GM12878 (cell line): ENCODE results near the gene PDGFC. TPM values are rescaled to one million over a fixed set of nuclear protein-coding genes. Genes with fewer than 3 reads are reported as not detected.

Experiments
- ATAC-seq: fragments of 200-7000 bp; cut with Tn5 transposase; 3 replicates; pipeline ENCODE4 v1.9.1; 2020; ENCODE audit warnings: mild to moderate bottlenecking, moderate library complexity
- Bru-seq: library from RNA; stranded (reverse); fragments of 400-500 nt; gene quantifications from one replicate; lab custom pipeline; 2021; lab: Mats Ljungman, UMichigan
- BruChase-seq, 2 experiments: library from RNA; stranded (reverse); fragments of 400-500 nt; gene quantifications; one replicate each; lab custom pipeline; 2021; lab: Mats Ljungman, UMichigan
- BruUV-seq: library from RNA; stranded (reverse); fragments of 400-500 nt; replicated peaks from 2 replicates; lab custom pipeline; 2021; lab: Mats Ljungman, UMichigan
- CTCF ChIA-PET: fragments of 300-600 bp; sonication (Branson Sonifier 250); formaldehyde crosslinking; extraction: SDS; loops from one replicate; lab custom pipeline; 2021; ENCODE audit warnings: inconsistent platforms; lab: Yijun Ruan, JAX
- POLR2A ChIA-PET: fragments of 350-600 bp; formaldehyde crosslinking; extraction: SDS; loops from one replicate; lab custom pipeline; 2021; ENCODE audit warnings: inconsistent platforms; lab: Charles Lee
- RAD21 ChIA-PET: fragments of 300-600 bp; sonication (Branson Sonifier 250); formaldehyde crosslinking; loops from one replicate; lab custom pipeline; 2023; ENCODE audit warnings: antibody characterized with exemption; ENCODE audit not compliant: unreplicated experiment; lab: Charles Lee
- SMC1A ChIA-PET: fragments of 300-600 bp; sonication (Branson Sonifier 250); formaldehyde crosslinking; loops from one replicate; lab custom pipeline; 2023; ENCODE audit not compliant: unreplicated experiment, uncharacterized antibody; lab: Charles Lee
- DNase-seq: peaks from one replicate; pipeline ENCODE4 v3.0.0-alpha.2; 2011; ENCODE audit warnings: low read depth, low spot score
- FAIRE-seq: peaks from 3 replicates; lab custom pipeline; 2011; peaks lifted over from hg19 to GRCh38; lab: Jason Lieb, UNC
- H2AFZ ChIP-seq: 2 replicates; pipeline ENCODE4 v1.6.0; 2011; ENCODE audit warnings: low read depth, low read length, control low read depth; ENCODE audit not compliant: control insufficient read depth
- H3K27ac ChIP-seq: 2 replicates; pipeline ENCODE4 v1.5.1; 2011; ENCODE audit warnings: control low read depth; ENCODE audit not compliant: control insufficient read depth, insufficient read depth
- H3K27me3 ChIP-seq, 2 experiments: replicated peaks in 1 of 2; 2 replicates each; pipeline versions ENCODE4 v1.6.0 to v1.6.1; 2011; ENCODE audit warnings: low read length in 1 of 2; ENCODE audit not compliant: control insufficient read depth in 2 of 2, insufficient read depth in 2 of 2
- H3K36me3 ChIP-seq, 2 experiments: 2 replicates each; pipeline ENCODE4 v1.5.1; 2011; ENCODE audit warnings: low read length in 1 of 2; ENCODE audit not compliant: control insufficient read depth in 2 of 2, insufficient read depth in 2 of 2
- H3K4me1 ChIP-seq: 2 replicates; pipeline ENCODE4 v1.6.1; 2011; ENCODE audit warnings: mild to moderate bottlenecking, low read length, moderate library complexity, mixed read lengths; ENCODE audit not compliant: control insufficient read depth, insufficient read depth
- H3K4me2 ChIP-seq: 2 replicates; pipeline ENCODE4 v1.6.0; 2011; ENCODE audit warnings: control low read depth; ENCODE audit not compliant: control insufficient read depth, insufficient read depth
- H3K4me3 ChIP-seq: fragments of 200-600 bp; sonication (generic); 2 replicates; pipeline ENCODE4 v1.5.1; 2016
- H3K79me2 ChIP-seq: 2 replicates; pipeline ENCODE4 v1.6.0; 2011; ENCODE audit warnings: low read length; ENCODE audit not compliant: control insufficient read depth, insufficient read depth
- H3K9ac ChIP-seq: 2 replicates; pipeline ENCODE4 v1.8.0; 2011; ENCODE audit warnings: low read length, control low read depth, mixed read lengths; ENCODE audit not compliant: control insufficient read depth, insufficient read depth
- H3K9me3 ChIP-seq: replicated peaks from 3 replicates; pipeline ENCODE4 v1.5.1; 2011; ENCODE audit warnings: mild to moderate bottlenecking, low read length; ENCODE audit not compliant: control insufficient read depth, insufficient read depth
- H4K20me1 ChIP-seq: 2 replicates; pipeline ENCODE4 v1.6.0; 2011; ENCODE audit not compliant: control insufficient read depth, insufficient read depth
- ASH2L ChIP-seq: fragments of 300-600, 200-600 bp; sonication (generic); IDR thresholded peaks from 2 replicates; pipeline ENCODE4 v1.6.1; 2017; ENCODE audit warnings: low read depth, mild to moderate bottlenecking, borderline replicate concordance
- BHLHE40 ChIP-seq, 2 experiments: fragments of 450-650 bp in 1 of 2; IDR thresholded peaks; 2 replicates each; pipeline ENCODE4 v1.6.1; 2011 to 2017; ENCODE audit warnings: low read depth in 2 of 2, borderline replicate concordance in 1 of 2, improper control_type of control experiment in 1 of 2, low read length in 1 of 2, mild to moderate bottlenecking in 1 of 2
- HCFC1 ChIP-seq: fragments of 150-350 bp; IDR thresholded peaks from 2 replicates; pipeline ENCODE4 v1.6.1; 2014; ENCODE audit warnings: low read length
- USF1 ChIP-seq: IDR thresholded peaks from 2 replicates; pipeline ENCODE4 v1.6.1; 2011; ENCODE audit warnings: borderline replicate concordance, low read depth, mild to moderate bottlenecking, moderate library complexity, mixed read lengths, low read length; ENCODE audit not compliant: insufficient read depth; ENCODE audit errors: extremely low read length
- ZNF687 ChIP-seq: fragments of 450-650 bp; IDR thresholded peaks from 2 replicates; pipeline ENCODE4 v1.6.1; 2017; ENCODE audit warnings: mild to moderate bottlenecking, moderate library complexity
- WGBS: methylation state at CpG from one replicate; pipeline ENCODE4 v1.1.6; 2016; ENCODE audit warnings: low lambda C conversion rate; ENCODE audit not compliant: insufficient replicate concordance, insufficient coverage; ENCODE audit errors: missing lambda C conversion rate; 5-methylcytosine and 5-hydroxymethylcytosine counted together
- in situ Hi-C: fragments of 300-500 bp; cut with MboI; formaldehyde crosslinking; loops from 9 replicates; pipeline ENCODE4 v1.14.3; 2018; ENCODE audit warnings: mixed read lengths
- intact Hi-C: fragments of 100-400 bp; cut with micrococcal nuclease; formaldehyde crosslinking; loops from one replicate; pipeline ENCODE4 v1.14.2; 2022; ENCODE audit not compliant: unreplicated experiment
- long read RNA-seq, 2 experiments: library from polyadenylated mRNA; unstranded; transcript quantifications; one replicate each; pipeline ENCODE4 v2.0.0, GENCODE V29; 2019 to 2020
- polyA minus RNA-seq, 3 experiments: library from RNA; depleted of rRNA, polyadenylated mRNA; stranded (reverse); fragments of >200 nt; gene quantifications; 2 replicates each; pipeline ENCODE4 v1.2.3, GENCODE V29; 2011
- polyA plus RNA-seq, 11 experiments: library from polyadenylated mRNA; depleted of rRNA in 4 of 11; unstranded in 6 of 11; stranded (reverse) in 5 of 11; fragments of >200 nt; fragmentation: Nextera tagmentation in 4 of 11; fragmentation: Illumina TruSeq in 1 of 11; extraction: Ambion mirVana in 4 of 11; extraction: Trizol in 1 of 11; gene quantifications; 1 replicate in 1 of 11; 2 replicates in 10 of 11; pipeline versions ENCODE4 v1.2.1 to v1.2.3, GENCODE V29; 2011 to 2016; ENCODE audit warnings: inconsistent platforms in 2 of 11, missing spikeins in 2 of 11, low read depth in 1 of 11
- total RNA-seq, 4 experiments: library from RNA; depleted of rRNA in 3 of 4; stranded (reverse); fragments of >200 nt in 3 of 4; fragmentation: Illumina TruSeq in 1 of 4; extraction: Trizol in 1 of 4; gene quantifications; 2 replicates each; pipeline versions ENCODE4 v1.2.1 to v1.2.3, GENCODE V29; 2013 to 2021

The PDGFC gene
- not detected in 2 replicates for total RNA-seq (2013; cell fraction: nucleolus; rRNA removed)
- total RNA-seq (2014; rRNA removed) (not detected in 2 replicates), total RNA-seq (2014; rRNA removed; fragmentation: Illumina TruSeq; extraction: Trizol) (not detected in 2 replicates), total RNA-seq (2021) (0.18 TPM in 1 of 2 replicates, not detected in the other), polyA plus RNA-seq (2011; rRNA removed) (not detected in 2 replicates), polyA plus RNA-seq (2014; fragmentation: Illumina TruSeq; extraction: Trizol) (not detected in 2 replicates), polyA plus RNA-seq (2014; fragmentation: Nextera tagmentation; extraction: Ambion mirVana) (under 1 TPM in 1 of 2 experiments, not detected in 1; 0.02 TPM), polyA plus RNA-seq (2014; rRNA removed) (not detected in 2 replicates), polyA plus RNA-seq (2016; fragmentation: Nextera tagmentation; extraction: Ambion mirVana) (not detected), polyA minus RNA-seq (2011; rRNA and poly(A)+ RNA removed) (not detected in 2 replicates), Bru-seq, nascent RNA (percentile 5 among the genes with signal in this experiment), BruChase-seq, experiment 1, labeled RNA remaining after a 6-hour chase (percentile 7 among the genes with signal in this experiment), BruChase-seq, experiment 2, labeled RNA remaining after a 2-hour chase (percentile 9 among the genes with signal in this experiment)
- not detected for polyA plus RNA-seq (2011; ENCODE audit: low read depth)
- polyA plus RNA-seq (2011; cell fraction: cytosol; rRNA removed): not detected in 2 replicates
- polyA plus RNA-seq (2011; cell fraction: nucleus; rRNA removed): not detected in 2 replicates
- not detected in 2 replicates for polyA plus RNA-seq (2012)
- polyA minus RNA-seq (2011; cell fraction: cytosol; rRNA and poly(A)+ RNA removed): not detected in 2 replicates
- polyA minus RNA-seq (2011; cell fraction: nucleus; rRNA and poly(A)+ RNA removed): not detected in 2 replicates
- long read RNA-seq, experiment 1: 0 reads
- long read RNA-seq, experiment 2, partial matches to known transcripts: 0 of 2 reads
- long read RNA-seq, experiment 2, other reads (novel, unspliced or antisense): 2 of 2 reads

DNA sequence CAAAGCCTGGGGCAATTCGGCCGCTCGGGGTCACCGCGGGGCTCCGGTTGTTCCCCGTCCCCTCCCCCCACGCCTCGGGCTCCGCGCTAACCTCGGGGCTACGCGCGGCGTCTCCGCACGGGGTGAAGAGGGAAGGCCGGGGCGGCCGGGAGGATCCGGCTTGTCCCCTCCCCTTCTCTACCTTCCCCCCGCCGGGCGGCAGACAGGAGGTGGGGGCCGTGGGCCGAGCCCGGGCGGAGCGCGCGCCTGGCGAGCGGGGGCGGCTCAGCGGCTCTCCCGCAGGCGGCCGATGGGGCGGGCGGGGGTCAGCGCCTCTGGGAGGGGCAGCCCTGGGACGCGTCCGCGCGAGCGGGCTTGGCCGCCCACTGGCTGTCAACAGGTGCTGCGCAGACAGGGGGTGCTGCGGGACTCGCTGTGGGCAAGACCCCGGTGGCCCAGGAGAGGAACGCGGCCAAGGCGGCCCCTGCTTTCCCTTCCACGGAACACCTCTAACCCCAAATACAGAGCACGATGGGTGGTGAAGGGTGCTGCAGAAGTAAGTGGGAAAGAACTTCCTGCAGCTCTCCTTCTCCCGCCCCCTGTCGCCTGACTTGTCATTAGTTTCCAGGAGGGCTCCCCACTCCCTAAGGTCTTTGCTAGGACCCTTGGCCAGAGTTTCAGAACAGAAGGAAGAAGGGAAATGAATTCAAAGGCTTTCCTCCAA, at the start of gene PDGFC:
PDGFC (minus strand) TSS at position 124 of the 703 bp plus-strand sequence. CDS start 896 bp downstream, outside the sequence.
- Histone ChIP-seq H3K9me3 (no peaks in the 10 kb centered on the region; the same call in 2 of the 3 replicates), H3K36me3 (no peaks in the 10 kb centered on the region), H2AFZ (no peak within 1 kb of the TSS), H3K4me1 (no peaks in the 10 kb centered on the region), H3K9ac (no peak within 1 kb of the TSS), H3K27me3 (peaks cover 4 to 18% of the 10 kb centered on the region in 2 experiments), H3K4me2 (0 out of 2 replicates have a peak within 1 kb of the TSS, but pooled peaks have one; percentile 9), H3K4me3 (no peak within 1 kb of the TSS), H4K20me1 (no peaks in the 10 kb centered on the region), H3K27ac (no peak within 1 kb of the TSS), H3K79me2 (no peaks in the 10 kb centered on the region)
- no peak for TF ChIP-seq USF1
- TF ChIP-seq BHLHE40 (IDR thresholded peaks at IDR 0.05; ENCODE audit: borderline replicate concordance in 1 of 2, low read depth in 2 of 2, low read length in 1 of 2): no peak
- no peak for TF ChIP-seq ASH2L
- no peak for TF ChIP-seq ZNF687
- no peak for TF ChIP-seq HCFC1
- no TSS peak for BruUV-seq
- intact Hi-C loops (no loop called here), in situ Hi-C loops (loop anchor here (25.0 kb wide), 1 partner anchor 1160 kb away; no protein-coding TSS in a partner anchor)
- ATAC-seq (no peak), DNase-seq (no peak), FAIRE-seq (no peak)
- POLR2A ChIA-PET: no interaction called here
- SMC1A ChIA-PET: interaction anchor here (1.3 kb wide), 1 partner anchor 858 kb away, joined by 3 read pairs; no protein-coding TSS in a partner anchor
- WGBS: 22% methylated on average over 23 of the region's 60 CpGs
- CTCF ChIA-PET: no interaction called here
- RAD21 ChIA-PET: no interaction called here
